Astrocyte (in vitro differentiated cells and primary cell): ENCODE measurements around the gene EDNRA. TPM values are rescaled to one million over a fixed set of nuclear protein-coding genes. Genes with fewer than 3 reads are reported as not detected.

Experiments
- DNase-seq: peaks from one replicate; pipeline ENCODE4 v3.0.0-alpha.2; 2010; ENCODE audit warnings: low read depth
- FAIRE-seq: peaks from 2 replicates; lab custom pipeline; 2011; peaks lifted over from hg19 to GRCh38; lab: Jason Lieb, UNC
- H2AFZ ChIP-seq: 2 replicates; pipeline ENCODE4 v1.6.0; 2012; ENCODE audit warnings: low read depth, low read length, inconsistent platforms
- H3K27ac ChIP-seq: 2 replicates; pipeline ENCODE4 v1.5.1; 2011; ENCODE audit warnings: low read depth, low read length, inconsistent platforms
- H3K27me3 ChIP-seq: 2 replicates; pipeline ENCODE4 v1.6.0; 2011; ENCODE audit warnings: low read length, inconsistent platforms; ENCODE audit not compliant: insufficient read depth
- H3K36me3 ChIP-seq: 2 replicates; pipeline ENCODE4 v1.5.1; 2011; ENCODE audit warnings: low read length, inconsistent platforms; ENCODE audit not compliant: insufficient read depth
- H3K4me1 ChIP-seq: 2 replicates; pipeline ENCODE4 v1.5.1; 2011; ENCODE audit warnings: low read length, inconsistent platforms; ENCODE audit not compliant: insufficient read depth
- H3K4me2 ChIP-seq: 2 replicates; pipeline ENCODE4 v1.6.0; 2012; ENCODE audit warnings: low read length, inconsistent platforms
- H3K4me3 ChIP-seq: 2 replicates; pipeline ENCODE4 v1.5.1; 2011; ENCODE audit warnings: low read depth, mild to moderate bottlenecking, low read length, inconsistent platforms; ENCODE audit not compliant: insufficient read depth
- H3K79me2 ChIP-seq: 2 replicates; pipeline ENCODE4 v1.6.0; 2012; ENCODE audit warnings: mild to moderate bottlenecking, low read length, inconsistent platforms; ENCODE audit not compliant: insufficient read depth
- H3K9ac ChIP-seq: 2 replicates; pipeline ENCODE4 v1.6.0; 2012; ENCODE audit warnings: mild to moderate bottlenecking, low read length, inconsistent platforms
- H3K9me3 ChIP-seq: 2 replicates; pipeline ENCODE4 v1.5.1; 2012; ENCODE audit warnings: low read depth, mild to moderate bottlenecking, low read length, inconsistent platforms; ENCODE audit not compliant: insufficient read depth
- H4K20me1 ChIP-seq: 2 replicates; pipeline ENCODE4 v1.6.0; 2012; ENCODE audit warnings: low read length, inconsistent platforms; ENCODE audit not compliant: insufficient read depth
- H3K27ac Mint-ChIP-seq: one replicate; pipeline ENCODE4 v1.8.0; 2021; ENCODE audit warnings: mild to moderate bottlenecking, mixed read lengths; ENCODE audit not compliant: unreplicated experiment
- H3K27me3 Mint-ChIP-seq: one replicate; pipeline ENCODE4 v1.8.0; 2021; ENCODE audit warnings: low read depth, mixed read lengths; ENCODE audit not compliant: unreplicated experiment
- H3K36me3 Mint-ChIP-seq: one replicate; pipeline ENCODE4 v1.8.0; 2021; ENCODE audit warnings: low read depth, mixed read lengths; ENCODE audit not compliant: unreplicated experiment
- H3K4me1 Mint-ChIP-seq: one replicate; pipeline ENCODE4 v1.8.0; 2021; ENCODE audit warnings: low read depth, mixed read lengths; ENCODE audit not compliant: unreplicated experiment
- H3K4me3 Mint-ChIP-seq: one replicate; pipeline ENCODE4 v1.8.0; 2021; ENCODE audit warnings: mild to moderate bottlenecking, moderate library complexity, mixed read lengths; ENCODE audit not compliant: unreplicated experiment
- H3K9me3 Mint-ChIP-seq: one replicate; pipeline ENCODE4 v1.8.0; 2021; ENCODE audit warnings: mild to moderate bottlenecking, mixed read lengths; ENCODE audit not compliant: unreplicated experiment
- CTCF ChIP-seq: IDR thresholded peaks from 2 replicates; pipeline ENCODE4 v1.5.1; 2011; ENCODE audit warnings: low read depth, mild to moderate bottlenecking, inconsistent platforms, low read length, moderate library complexity; ENCODE audit not compliant: insufficient read depth
- EZH2 ChIP-seq: IDR thresholded peaks from 2 replicates; pipeline ENCODE4 v1.6.1; 2012; ENCODE audit warnings: mild to moderate bottlenecking, low read length, inconsistent platforms; ENCODE audit not compliant: insufficient read depth
- total RNA-seq: library from RNA; stranded (reverse); gene quantifications from 2 replicates; pipeline ENCODE4 v1.2.1, GENCODE V29; 2021

EDNRA gene
- total RNA-seq, 1 donor from 2014 or later: 6.4 TPM

GRCh38 chr4:147477439-147477838 lies 3.5 kb upstream of the EDNRA start:
- DNase-seq: no peak
- Histone ChIP-seq H3K9ac (no peak overlapping the region), H3K4me2 (no peak overlapping the region), H3K9me3 (no peaks in the 10 kb centered on the region), H2AFZ (no peak overlapping the region), H3K79me2 (peaks cover 15% of the 10 kb centered on the region), H3K27ac (no peak overlapping the region), H4K20me1 (no peaks in the 10 kb centered on the region), H3K4me1 (peaks cover 18% of the 10 kb centered on the region), H3K36me3 (no peaks in the 10 kb centered on the region), H3K27me3 (no peaks in the 10 kb centered on the region), H3K4me3 (no peak overlapping the region)
- peaks cover 4% of the 10 kb centered on the region for H3K4me1 Mint-ChIP-seq
- no peak for FAIRE-seq
- no peak overlapping the region for H3K4me3 Mint-ChIP-seq
- no peaks in the 10 kb centered on the region for H3K36me3 Mint-ChIP-seq
- H3K27ac Mint-ChIP-seq: no peak overlapping the region
- peaks cover 9% of the 10 kb centered on the region for H3K27me3 Mint-ChIP-seq
- peaks cover 7% of the 10 kb centered on the region for H3K9me3 Mint-ChIP-seq
- TF ChIP-seq EZH2 (no peak), CTCF (no peak)

GRCh38 chr4:147479376-147479775 lies 1.5 kb upstream of the EDNRA start:
- Histone ChIP-seq H3K9ac (no peak overlapping the region), H3K4me2 (no peak overlapping the region), H3K79me2 (peaks cover 33% of the 10 kb centered on the region), H4K20me1 (no peaks in the 10 kb centered on the region), H3K9me3 (no peaks in the 10 kb centered on the region), H3K4me1 (peaks cover 25% of the 10 kb centered on the region), H3K27me3 (no peaks in the 10 kb centered on the region), H3K36me3 (no peaks in the 10 kb centered on the region), H3K27ac (no peak overlapping the region), H2AFZ (no peak overlapping the region), H3K4me3 (no peak overlapping the region)
- Mint-ChIP-seq H3K4me3 (peak overlapping the region; percentile 90), H3K9me3 (peaks cover 5% of the 10 kb centered on the region), H3K36me3 (no peaks in the 10 kb centered on the region), H3K4me1 (peaks cover 7% of the 10 kb centered on the region), H3K27me3 (peaks cover 9% of the 10 kb centered on the region), H3K27ac (no peak overlapping the region)
- FAIRE-seq (no peak), DNase-seq (peak; percentile 48)
- TF ChIP-seq EZH2 (no peak), CTCF (no peak)

- peaks cover 2% of the 10 kb centered on the region for H3K9me3 Mint-ChIP-seq
- no peak overlapping the region for H3K27ac Mint-ChIP-seq
- peaks cover 7% of the 10 kb centered on the region for H3K4me1 Mint-ChIP-seq
- H3K4me2 ChIP-seq: peak overlapping the region; percentile 85
- peaks cover 35% of the 10 kb centered on the region for H3K79me2 ChIP-seq
- H3K9ac ChIP-seq: no peak overlapping the region
- H3K4me3 ChIP-seq: no peak overlapping the region
- DNase-seq (peak; percentile 81), FAIRE-seq (peak; percentile 17)
- no peaks in the 10 kb centered on the region for H4K20me1 ChIP-seq
- H3K36me3 Mint-ChIP-seq: no peaks in the 10 kb centered on the region
- no peaks in the 10 kb centered on the region for H3K36me3 ChIP-seq
- H3K27me3 ChIP-seq: no peaks in the 10 kb centered on the region
- no peak overlapping the region for H3K27ac ChIP-seq
- H3K4me1 ChIP-seq: peaks cover 25% of the 10 kb centered on the region
- H3K4me3 Mint-ChIP-seq: peak overlapping the region; percentile 90
- H2AFZ ChIP-seq: no peak overlapping the region
- TF ChIP-seq CTCF: no peak
- TF ChIP-seq EZH2: no peak
- peaks cover 9% of the 10 kb centered on the region for H3K27me3 Mint-ChIP-seq
- no peaks in the 10 kb centered on the region for H3K9me3 ChIP-seq
Observed at GRCh38 chr4:147479786-147480185, 1.1 kb upstream of the EDNRA start.
